K562 (cell line): ENCODE results near the gene CARD9. TPM values are rescaled to one million over a fixed set of nuclear protein-coding genes. Genes with fewer than 3 reads are reported as not detected.

ENCODE experiments used
- ATAC-seq: fragments of 200-7000 bp; cut with Tn5 transposase; 3 replicates; pipeline ENCODE4 v1.9.1; 2020; ENCODE audit warnings: moderate library complexity
- BruUV-seq: library from RNA; stranded (reverse); fragments of 400-500 nt; replicated peaks from 2 replicates; lab custom pipeline; 2021; lab: Mats Ljungman, UMichigan
- CTCF ChIA-PET: fragments of 300-600 bp; formaldehyde crosslinking; extraction: SDS; loops from one replicate; lab custom pipeline; 2021; ENCODE audit warnings: low intra/inter-chr PET ratio; lab: Yijun Ruan, JAX
- POLR2A ChIA-PET: fragments of 300-600, 350-650 bp; sonication (Branson Sonifier 250); formaldehyde crosslinking; extraction: SDS; loops from one replicate; lab custom pipeline; 2021; ENCODE audit warnings: antibody characterized with exemption, inconsistent platforms; lab: Yijun Ruan, JAX
- DNase-seq, 4 experiments: peaks; one replicate each; pipeline versions ENCODE4 v3.0.0 to v3.0.0-alpha.2; 2011 to 2018; ENCODE audit warnings: low spot score in 3 of 4, mixed read lengths in 3 of 4; ENCODE audit errors: extremely low read depth in 1 of 4
- FAIRE-seq: peaks from 2 replicates; lab custom pipeline; 2011; peaks lifted over from hg19 to GRCh38; lab: Jason Lieb, UNC
- H2AFZ ChIP-seq: 2 replicates; pipeline ENCODE4 v1.6.0; 2011; ENCODE audit warnings: low read depth, low read length, control low read depth, inconsistent platforms
- H3K27ac ChIP-seq: fragments of 200-600 bp; 3 replicates; pipeline ENCODE4 v1.8.0; 2011; ENCODE audit warnings: low read depth, mild to moderate bottlenecking, control low read depth, inconsistent platforms, low read length, moderate library complexity, mixed read lengths; ENCODE audit errors: extremely low read depth
- H3K27me3 ChIP-seq, 2 experiments: fragments of 300-600 bp in 1 of 2; 2 replicates in 1 of 2; 3 replicates in 1 of 2; pipeline versions ENCODE4 v1.6.0 to v1.8.0; 2011; ENCODE audit warnings: inconsistent platforms in 2 of 2, low read length in 2 of 2, mild to moderate bottlenecking in 1 of 2, mixed read lengths in 1 of 2, moderate library complexity in 1 of 2; ENCODE audit not compliant: control insufficient read depth in 2 of 2, insufficient read depth in 2 of 2
- H3K36me3 ChIP-seq: fragments of 300-600 bp; 3 replicates; pipeline ENCODE4 v1.8.0; 2011; ENCODE audit warnings: mild to moderate bottlenecking, low read length, inconsistent platforms; ENCODE audit not compliant: control insufficient read depth, insufficient read depth
- H3K4me1 ChIP-seq, 2 experiments: fragments of 200-600 bp in 1 of 2; replicated peaks in 1 of 2; 2 replicates in 1 of 2; 3 replicates in 1 of 2; pipeline versions ENCODE4 v1.5.1 to v1.8.0; 2011; ENCODE audit warnings: inconsistent platforms in 2 of 2, low read length in 2 of 2, mild to moderate bottlenecking in 1 of 2, mixed read lengths in 1 of 2, moderate library complexity in 1 of 2; ENCODE audit not compliant: control insufficient read depth in 2 of 2, insufficient read depth in 2 of 2
- H3K4me2 ChIP-seq: 2 replicates; pipeline ENCODE4 v1.6.1; 2011; ENCODE audit warnings: low read length, control low read depth, inconsistent platforms, mixed read lengths; ENCODE audit not compliant: insufficient read depth
- H3K4me3 ChIP-seq: fragments of 200-600 bp; sonication (generic), shearing (Covaris generic); 2 replicates; pipeline ENCODE4 v1.5.1; 2016; ENCODE audit warnings: control low read depth, inconsistent platforms
- H3K79me2 ChIP-seq: fragments of 200-600 bp; 3 replicates; pipeline ENCODE4 v1.8.0; 2011; ENCODE audit warnings: low read length, inconsistent platforms; ENCODE audit not compliant: control insufficient read depth, insufficient read depth
- H3K9ac ChIP-seq, 2 experiments: 2 replicates each; pipeline versions ENCODE4 v1.6.0 to v1.6.1; 2011; ENCODE audit warnings: low read depth in 2 of 2, low read length in 2 of 2, control low read depth in 1 of 2, inconsistent platforms in 1 of 2, mild to moderate bottlenecking in 1 of 2, mixed read lengths in 1 of 2; ENCODE audit not compliant: insufficient read depth in 1 of 2
- H3K9me1 ChIP-seq: one replicate; pipeline ENCODE4 v1.6.0; 2011; ENCODE audit warnings: inconsistent platforms, mild to moderate bottlenecking, low read length, moderate library complexity; ENCODE audit not compliant: control insufficient read depth, insufficient read depth
- H3K9me3 ChIP-seq: replicated peaks from 2 replicates; pipeline ENCODE4 v1.5.1; 2011; ENCODE audit warnings: low read depth, low read length, inconsistent platforms; ENCODE audit not compliant: control insufficient read depth, insufficient read depth
- H4K20me1 ChIP-seq: replicated peaks from 2 replicates; pipeline ENCODE4 v1.6.1; 2011; ENCODE audit warnings: low read length, inconsistent platforms, mixed read lengths; ENCODE audit not compliant: control insufficient read depth, insufficient read depth
- E2F5 ChIP-seq: sonication (generic); formaldehyde crosslinking; IDR thresholded peaks from 2 replicates; pipeline ENCODE4 v1.8.0; 2022; ENCODE audit warnings: mild to moderate bottlenecking, missing genetic modification reagents
- POLR2G ChIP-seq: fragments of 200-400 bp; formaldehyde crosslinking; IDR thresholded peaks from 2 replicates; pipeline ENCODE4 v1.6.1; 2017; ENCODE audit warnings: low read depth, mild to moderate bottlenecking, antibody characterized with exemption, low read length, moderate library complexity
- RBFOX2 ChIP-seq: fragments of 200-400 bp; formaldehyde crosslinking; IDR thresholded peaks from 2 replicates; pipeline ENCODE4 v1.6.1; 2017; ENCODE audit warnings: low read depth, mild to moderate bottlenecking, low read length, moderate library complexity
- SMAD3 ChIP-seq: fragments of 450-650 bp; formaldehyde crosslinking; conservative IDR thresholded peaks from 2 replicates; pipeline ENCODE4 v1.4.0; 2020; ENCODE audit warnings: mild to moderate bottlenecking
- SMAD4 ChIP-seq: fragments of 250-450 bp; sonication (Bioruptor Pico); conservative IDR thresholded peaks from 2 replicates; pipeline ENCODE4 v1.8.0; 2021; ENCODE audit warnings: inconsistent platforms, mild to moderate bottlenecking, moderate library complexity
- WGBS: fragments of 100-300 bp; shearing (Covaris generic); methylation state at CpG from one replicate; pipeline ENCODE4 v1.1.6; 2016; ENCODE audit warnings: low coverage, mixed read lengths; ENCODE audit not compliant: insufficient coverage; ENCODE audit errors: missing lambda C conversion rate; 5-methylcytosine and 5-hydroxymethylcytosine counted together
- in situ Hi-C: fragments of 300-500 bp; cut with MboI; formaldehyde crosslinking; loops from 4 replicates; pipeline ENCODE4 v1.15.0; 2018; ENCODE audit warnings: inconsistent platforms, mixed read lengths
- intact Hi-C: fragments of 100-400 bp; cut with micrococcal nuclease; formaldehyde crosslinking; loops from 2 replicates; pipeline ENCODE4 v1.14.2; 2022
- polyA plus RNA-seq, 8 experiments: library from polyadenylated mRNA; depleted of rRNA in 4 of 8; stranded (reverse) in 5 of 8; unstranded in 3 of 8; fragments of >200 nt; fragmentation: Nextera tagmentation in 2 of 8; fragmentation: Illumina TruSeq in 1 of 8; extraction: Ambion mirVana in 2 of 8; extraction: Trizol in 1 of 8; gene quantifications; 2 replicates each; pipeline versions ENCODE4 v1.2.1 to v1.2.3, GENCODE V29; 2011 to 2014; ENCODE audit warnings: inconsistent platforms in 1 of 8, missing spikeins in 1 of 8
- total RNA-seq, 7 experiments: library from RNA; depleted of rRNA in 6 of 7; stranded (reverse); fragments of >200 nt in 6 of 7; fragmentation: Illumina TruSeq in 2 of 7; extraction: Trizol in 2 of 7; gene quantifications; 2 replicates each; pipeline versions ENCODE4 v1.2.1 to v1.2.3, GENCODE V29; 2011 to 2021; ENCODE audit warnings: low replicate concordance in 1 of 7

The CARD9 gene
- total and polyA plus RNA-seq, 9 of the 15 experiments (the other 6 are each of a cell fraction or from before 2014, with no cell fraction given) = 1.7 to 53.0 (median 9.7) TPM

- in situ Hi-C loops = no loop called here
- Histone ChIP-seq H3K79me2 (peaks cover 27% of the 10 kb centered on the region), H4K20me1 (no peaks in the 10 kb centered on the region; the same call in none of the 2 replicates), H3K27me3 (no peaks in the 10 kb centered on the region), H3K27ac (no peak overlapping the region), H3K4me1 (peaks cover 2 to 8% of the 10 kb centered on the region in 2 experiments; a peak in 4 of 5 replicates), H3K36me3 (peaks cover 96% of the 10 kb centered on the region), H3K4me2 (no peak overlapping the region), H3K4me3 (no peak overlapping the region), H3K9me3 (no peaks in the 10 kb centered on the region; the same call in 1 of the 2 replicates), H3K9me1 (no peaks in the 10 kb centered on the region), H3K9ac (peak overlapping the region in 1 of 2 experiments; percentile 55; a peak in 1 of 4 replicates), H2AFZ (no peak overlapping the region)
- ATAC-seq = no peak
- no peak for FAIRE-seq
- POLR2A ChIA-PET = interaction anchor here (1.5 kb wide), 1 partner anchor 13 kb away, joined by 3 read pairs; no protein-coding TSS in a partner anchor
- intact Hi-C loops = no loop called here
- CTCF ChIA-PET = no interaction called here
- no peak for TF ChIP-seq SMAD3 (CRISPR knock-in tag)
- TF ChIP-seq POLR2G = peak; percentile 59
- TF ChIP-seq RBFOX2 = peak; percentile 40; the same call in 1 of the 2 replicates
- no peak for TF ChIP-seq E2F5 (CRISPR knock-in tag)
- TF ChIP-seq SMAD4 (CRISPR knock-in tag) = no peak
- no TSS peak for BruUV-seq
- no peak for DNase-seq
- WGBS = 92% methylated on average over 13 of the region's 19 CpGs
Observed at GRCh38 chr9:136416914-136417313, 43.4 kb upstream of the CARD9 start.
